ENCODE results near the gene NAALADL2.
"Not testable (repeated sequence)": the region's sequence is repeated elsewhere in the genome, so short reads cannot be mapped to it uniquely, and the experiment has no call there.

Gene NAALADL2

GRCh38 chr3:175573226-175573625 lies 714.1 kb downstream of the NAALADL2 start:
- no peak for DNase-seq (ENCODE audit: low read depth, low spot score)

GRCh38 chr3:175580318-175580717 lies 721.2 kb downstream of the NAALADL2 start:
- no peak for DNase-seq (ENCODE audit: low read depth, low spot score)

- no peak for DNase-seq (ENCODE audit: low read depth, low spot score)
These were observed 726.8 kb downstream of the NAALADL2 start for GRCh38 chr3:175585898-175586297.

- no peak for DNase-seq (ENCODE audit: low read depth, low spot score)
These were observed 731.6 kb downstream of the NAALADL2 start for GRCh38 chr3:175590745-175591144.

GRCh38 chr3:175591375-175591774 lies 732.2 kb downstream of the NAALADL2 start:
- DNase-seq (ENCODE audit: low read depth, low spot score) = no peak

- DNase-seq (ENCODE audit: low read depth, low spot score) = no peak
These were observed 734.2 kb downstream of the NAALADL2 start for GRCh38 chr3:175593331-175593730.

GRCh38 chr3:175598740-175599139 lies 739.6 kb downstream of the NAALADL2 start:
- no peak for DNase-seq (ENCODE audit: low read depth, low spot score)

GRCh38 chr3:175601521-175601920 lies 742.4 kb downstream of the NAALADL2 start:
- no peak for DNase-seq (ENCODE audit: low read depth, low spot score)

- no peak for DNase-seq (ENCODE audit: low read depth, low spot score)
These were observed 746.7 kb downstream of the NAALADL2 start for GRCh38 chr3:175605851-175606250.

GRCh38 chr3:175606650-175607318 lies 747.6 kb downstream of the NAALADL2 start:
- no peak for DNase-seq (ENCODE audit: low read depth, low spot score)

- DNase-seq (ENCODE audit: low read depth, low spot score) = no peak
These were observed 749.2 kb downstream of the NAALADL2 start for GRCh38 chr3:175608356-175608755.

- no peak for DNase-seq (ENCODE audit: low read depth, low spot score)
These were observed 749.8 kb downstream of the NAALADL2 start for GRCh38 chr3:175608911-175609310.

GRCh38 chr3:175612487-175613196 lies 753.5 kb downstream of the NAALADL2 start:
- no peak for DNase-seq (ENCODE audit: low read depth, low spot score)

- not testable (repeated sequence) for DNase-seq (ENCODE audit: low read depth, low spot score)
These were observed 755.0 kb downstream of the NAALADL2 start for GRCh38 chr3:175614107-175614506.

GRCh38 chr3:175617247-175617646 lies 758.1 kb downstream of the NAALADL2 start:
- DNase-seq (ENCODE audit: low read depth, low spot score) = no peak

- DNase-seq (ENCODE audit: low read depth, low spot score) = no peak
These were observed 760.2 kb downstream of the NAALADL2 start for GRCh38 chr3:175619369-175619768.

- DNase-seq (ENCODE audit: low read depth, low spot score) = no peak
These were observed 761.0 kb downstream of the NAALADL2 start for GRCh38 chr3:175620093-175620492.

- no peak for DNase-seq (ENCODE audit: low read depth, low spot score)
These were observed 761.4 kb downstream of the NAALADL2 start for GRCh38 chr3:175620532-175620931.

GRCh38 chr3:175640958-175641357 lies 781.8 kb downstream of the NAALADL2 start:
- no peak for DNase-seq (ENCODE audit: low read depth, low spot score)

GRCh38 chr3:175646865-175647264 lies 787.7 kb downstream of the NAALADL2 start:
- no peak for DNase-seq (ENCODE audit: low read depth, low spot score)

- DNase-seq (ENCODE audit: low read depth, low spot score) = no peak
These were observed 789.8 kb downstream of the NAALADL2 start for GRCh38 chr3:175648899-175649298.

GRCh38 chr3:175651716-175652115 lies 792.6 kb downstream of the NAALADL2 start:
- DNase-seq (ENCODE audit: low read depth, low spot score) = no peak

- DNase-seq (ENCODE audit: low read depth, low spot score) = no peak
These were observed 796.2 kb downstream of the NAALADL2 start for GRCh38 chr3:175655351-175655750.

Measured in activated naive CD8-positive, alpha-beta T cell treated with anti-CD3 and anti-CD28 coated beads, Interleukin-2, amount 50 U/mL, for 16 hours (primary cell).